ENCODE results near the gene TMEM150A. TPM values are rescaled to one million over a fixed set of nuclear protein-coding genes. Genes with fewer than 3 reads are reported as not detected.

Gene TMEM150A
- total and polyA plus RNA-seq, 2 of the 13 experiments (the other 11 are each of a cell fraction or from before 2014, with no cell fraction given) = 30.1 to 70.4 TPM

- peak; percentile 59; the same call in 1 of the 2 replicates for TF ChIP-seq IRF9 (CRISPR knock-in tag; IDR thresholded peaks at IDR 0.05; ENCODE audit: borderline replicate concordance)
- no peak; the same call in none of the 2 replicates for TF ChIP-seq ZNF333 (CRISPR knock-in tag; IDR thresholded peaks at IDR 0.05; ENCODE audit: borderline replicate concordance)
- TF ChIP-seq NRL (CRISPR knock-in tag; IDR thresholded peaks at IDR 0.05; ENCODE audit: borderline replicate concordance) = no peak
- no peak for TF ChIP-seq ZNF589 (CRISPR knock-in tag; conservative IDR thresholded peaks at IDR 0.05)
- TF ChIP-seq GMEB1 (CRISPR knock-in tag; IDR thresholded peaks at IDR 0.05; ENCODE audit: borderline replicate concordance) = peak; percentile 79
- 0 out of 2 replicates have a peak, but pooled peaks have one; percentile 88 for TF ChIP-seq KLF13 (CRISPR knock-in tag; IDR thresholded peaks at IDR 0.05)
- TF ChIP-seq MXD3 (CRISPR knock-in tag; IDR thresholded peaks at IDR 0.05) = peak; percentile 82
- TF ChIP-seq SSRP1 (CRISPR knock-in tag; IDR thresholded peaks at IDR 0.05) = no peak
- no peak for TF ChIP-seq ISX (CRISPR knock-in tag; conservative IDR thresholded peaks at IDR 0.05)
- no peak for TF ChIP-seq DBP (CRISPR knock-in tag; IDR thresholded peaks at IDR 0.05; ENCODE audit: not compliant biosample characterization)
- TF ChIP-seq THYN1 (CRISPR knock-in tag; IDR thresholded peaks at IDR 0.05; ENCODE audit: borderline replicate concordance, low read depth) = no peak
- peak; percentile 93; the same call in 1 of the 2 replicates for TF ChIP-seq ZNF766 (CRISPR knock-in tag; IDR thresholded peaks at IDR 0.05; ENCODE audit: borderline replicate concordance)
- no peak for TF ChIP-seq EZH2 (conservative IDR thresholded peaks at IDR 0.05; ENCODE audit: low read depth, low read length)
- TF ChIP-seq MED8 (CRISPR knock-in tag; IDR thresholded peaks at IDR 0.05; ENCODE audit: insufficient replicate concordance) = peak; percentile 89
- TF ChIP-seq FOXK2 (IDR thresholded peaks at IDR 0.05) = no peak
- no peak for TF ChIP-seq SMARCC2 (IDR thresholded peaks at IDR 0.05)
- TF ChIP-seq ZNF878 (CRISPR knock-in tag; IDR thresholded peaks at IDR 0.05) = no peak; the same call in 1 of the 2 replicates
- peak; percentile 83; the same call in 1 of the 2 replicates for TF ChIP-seq ZNF280B (CRISPR knock-in tag; IDR thresholded peaks at IDR 0.05; ENCODE audit: borderline replicate concordance)
- TF ChIP-seq ZNF264 (CRISPR knock-in tag; IDR thresholded peaks at IDR 0.05) = no peak
- TF ChIP-seq BRCA1 (CRISPR knock-in tag; IDR thresholded peaks at IDR 0.05) = no peak
- TF ChIP-seq ZNF792 (CRISPR knock-in tag; IDR thresholded peaks at IDR 0.05) = 0 out of 2 replicates have a peak, but pooled peaks have one; percentile 9
- TF ChIP-seq TEF (CRISPR knock-in tag; IDR thresholded peaks at IDR 0.05) = no peak; the same call in 1 of the 2 replicates
- TF ChIP-seq ZSCAN20 (CRISPR knock-in tag; IDR thresholded peaks at IDR 0.05; ENCODE audit: borderline replicate concordance) = peak; percentile 81; the same call in 1 of the 2 replicates
- peak; percentile 68 for TF ChIP-seq ZNF235 (CRISPR knock-in tag; IDR thresholded peaks at IDR 0.05; ENCODE audit: borderline replicate concordance)
Observed at GRCh38 chr2:85602476-85603234, at the start of gene TMEM150A (continued).
